SK-N-SH treated with all-trans-retinoic acid at 6 μM for 48 hours (cell line): Measurements from ENCODE around the gene COL17A1.

ENCODE experiments used
- ATAC-seq: fragments of 200-7000 bp; cut with Tn5 transposase; 3 replicates; pipeline ENCODE4 v1.9.1; 2020; ENCODE audit warnings: mild to moderate bottlenecking, moderate library complexity
- ARNTL ChIP-seq: fragments of 450-650 bp; formaldehyde crosslinking; IDR thresholded peaks from 2 replicates; pipeline ENCODE4 v1.5.0; 2020; ENCODE audit warnings: low read depth, mild to moderate bottlenecking, moderate library complexity, borderline replicate concordance
- BACH2 ChIP-seq: fragments of 250-450 bp; sonication (Bioruptor Pico); IDR thresholded peaks from 2 replicates; pipeline ENCODE4 v1.9.0; 2021; ENCODE audit warnings: mild to moderate bottlenecking, borderline replicate concordance
- CSDC2 ChIP-seq: fragments of 250-450 bp; sonication (Bioruptor Pico); IDR thresholded peaks from 2 replicates; pipeline ENCODE4 v1.5.0; 2020; ENCODE audit warnings: mild to moderate bottlenecking, moderate library complexity
- ESRRG ChIP-seq: fragments of 250-450 bp; sonication (Bioruptor Pico); IDR thresholded peaks from 2 replicates; pipeline ENCODE4 v1.6.1; 2021; ENCODE audit warnings: mild to moderate bottlenecking
- GLIS3 ChIP-seq: fragments of 250-450 bp; sonication (Bioruptor Pico); IDR thresholded peaks from 2 replicates; pipeline ENCODE4 v1.5.0; 2020; ENCODE audit warnings: mild to moderate bottlenecking, moderate library complexity
- ISL1 ChIP-seq: fragments of 250-450 bp; sonication (Bioruptor Pico); IDR thresholded peaks from 2 replicates; pipeline ENCODE4 v2.1.2; 2022; ENCODE audit warnings: mild to moderate bottlenecking, moderate library complexity
- OSR1 ChIP-seq: fragments of 250-450 bp; sonication (Bioruptor Pico); IDR thresholded peaks from 2 replicates; pipeline ENCODE4 v1.8.0; 2022; ENCODE audit warnings: moderate library complexity, mild to moderate bottlenecking, inconsistent platforms
- PPARA ChIP-seq: fragments of 250-450 bp; sonication (Bioruptor Pico); IDR thresholded peaks from 2 replicates; pipeline ENCODE4 v1.5.0; 2020; ENCODE audit warnings: mild to moderate bottlenecking, borderline replicate concordance
- RARB ChIP-seq: fragments of 250-450 bp; sonication (Bioruptor Pico); IDR thresholded peaks from 2 replicates; pipeline ENCODE4 v1.8.0; 2021; ENCODE audit warnings: mild to moderate bottlenecking, moderate library complexity
- SNAI2 ChIP-seq: fragments of 250-450 bp; sonication (Bioruptor Pico); IDR thresholded peaks from 2 replicates; pipeline ENCODE4 v1.5.0; 2020; ENCODE audit warnings: mild to moderate bottlenecking, moderate library complexity
- TOX ChIP-seq: fragments of 250-450 bp; sonication (Bioruptor Pico); IDR thresholded peaks from 2 replicates; pipeline ENCODE4 v1.8.0; 2021; ENCODE audit warnings: mild to moderate bottlenecking, moderate library complexity, borderline replicate concordance
- ZC3H10 ChIP-seq: fragments of 250-450 bp; sonication (Bioruptor Pico); IDR thresholded peaks from 2 replicates; pipeline ENCODE4 v1.5.1; 2021; ENCODE audit warnings: mild to moderate bottlenecking, moderate library complexity
- ZFP3 ChIP-seq: fragments of 250-450 bp; sonication (Bioruptor Pico); IDR thresholded peaks from 2 replicates; pipeline ENCODE4 v1.5.0; 2020; ENCODE audit warnings: mild to moderate bottlenecking, moderate library complexity
- ZFP30 ChIP-seq: fragments of 450-650 bp; formaldehyde crosslinking; IDR thresholded peaks from 2 replicates; pipeline ENCODE4 v1.5.0; 2022; ENCODE audit warnings: mild to moderate bottlenecking, moderate library complexity
- ZNF565 ChIP-seq: fragments of 450-650 bp; formaldehyde crosslinking; conservative IDR thresholded peaks from 2 replicates; pipeline ENCODE4 v1.5.0; 2020; ENCODE audit warnings: low read depth, mild to moderate bottlenecking, moderate library complexity
- ZNF70 ChIP-seq: fragments of 450-650 bp; formaldehyde crosslinking; IDR thresholded peaks from 2 replicates; pipeline ENCODE4 v1.5.0; 2020; ENCODE audit warnings: mild to moderate bottlenecking, moderate library complexity
- ZNF8 ChIP-seq: fragments of 450-650 bp; formaldehyde crosslinking; IDR thresholded peaks from 2 replicates; pipeline ENCODE4 v1.5.0; 2020; ENCODE audit warnings: mild to moderate bottlenecking, moderate library complexity
- TF ChIP-seq, protein P1 (sequence below): fragments of 250-450 bp; sonication (Bioruptor Pico); IDR thresholded peaks from 2 replicates; pipeline ENCODE4 v1.5.1; 2021; ENCODE audit warnings: mild to moderate bottlenecking, moderate library complexity
- TF ChIP-seq, protein P2 (sequence below): fragments of 250-450 bp; sonication (Bioruptor Pico); IDR thresholded peaks from 2 replicates; pipeline ENCODE4 v1.5.0; 2020; ENCODE audit warnings: mild to moderate bottlenecking, moderate library complexity
- TF ChIP-seq, protein P3 (sequence below): fragments of 250-450 bp; sonication (Bioruptor Pico); IDR thresholded peaks from 2 replicates; pipeline ENCODE4 v1.8.0; 2020; ENCODE audit warnings: mild to moderate bottlenecking, moderate library complexity, borderline replicate concordance
- TF ChIP-seq, protein P4 (sequence below): fragments of 250-450 bp; sonication (Bioruptor Pico); IDR thresholded peaks from 2 replicates; pipeline ENCODE4 v1.5.1; 2020; ENCODE audit warnings: low read depth, mild to moderate bottlenecking, moderate library complexity

The COL17A1 gene

DNA sequence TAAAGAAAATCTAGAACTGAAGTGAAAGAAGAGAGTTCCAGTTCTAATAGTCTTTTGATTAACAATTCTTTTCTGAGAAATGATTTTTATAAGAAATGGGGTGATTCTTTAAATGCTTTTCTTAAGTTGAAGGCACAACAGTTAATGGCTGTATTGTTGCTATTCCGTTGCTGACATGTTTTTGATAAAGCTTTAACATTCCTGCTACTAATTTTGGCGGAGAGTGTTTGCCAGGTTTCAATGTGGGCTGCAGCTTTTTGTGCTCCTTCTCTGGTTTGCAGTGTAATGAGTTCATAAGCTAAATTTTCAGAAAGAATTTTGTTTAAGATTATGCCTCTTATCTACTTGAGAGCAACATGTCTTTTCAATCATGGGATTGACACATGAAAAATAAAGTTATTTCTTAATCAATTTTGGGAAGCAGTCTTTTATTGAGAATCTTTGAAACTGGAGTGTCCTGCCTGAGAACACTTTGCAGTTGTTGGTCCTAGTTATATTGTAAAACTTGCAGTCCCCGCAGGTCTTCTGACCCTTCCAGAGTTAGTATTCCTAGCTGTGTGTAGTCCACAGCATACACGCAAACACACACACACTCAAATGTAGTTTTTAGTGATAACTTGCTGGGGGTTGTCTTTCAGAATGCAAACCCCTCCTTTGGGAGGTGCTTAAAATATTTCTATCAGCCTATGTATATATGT is 56.7 kb downstream of the COL17A1 start:
- TF ChIP-seq, protein P1, sequence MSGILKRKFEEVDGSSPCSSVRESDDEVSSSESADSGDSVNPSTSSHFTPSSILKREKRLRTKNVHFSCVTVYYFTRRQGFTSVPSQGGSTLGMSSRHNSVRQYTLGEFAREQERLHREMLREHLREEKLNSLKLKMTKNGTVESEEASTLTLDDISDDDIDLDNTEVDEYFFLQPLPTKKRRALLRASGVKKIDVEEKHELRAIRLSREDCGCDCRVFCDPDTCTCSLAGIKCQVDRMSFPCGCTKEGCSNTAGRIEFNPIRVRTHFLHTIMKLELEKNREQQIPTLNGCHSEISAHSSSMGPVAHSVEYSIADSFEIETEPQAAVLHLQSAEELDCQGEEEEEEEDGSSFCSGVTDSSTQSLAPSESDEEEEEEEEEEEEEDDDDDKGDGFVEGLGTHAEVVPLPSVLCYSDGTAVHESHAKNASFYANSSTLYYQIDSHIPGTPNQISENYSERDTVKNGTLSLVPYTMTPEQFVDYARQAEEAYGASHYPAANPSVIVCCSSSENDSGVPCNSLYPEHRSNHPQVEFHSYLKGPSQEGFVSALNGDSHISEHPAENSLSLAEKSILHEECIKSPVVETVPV (CRISPR knock-in tag), result no peak
- TF ChIP-seq ZNF8 (CRISPR knock-in tag) (no peak), GLIS3 (CRISPR knock-in tag) (no peak), ZC3H10 (no peak)
- ATAC-seq, result no peak

DNA sequence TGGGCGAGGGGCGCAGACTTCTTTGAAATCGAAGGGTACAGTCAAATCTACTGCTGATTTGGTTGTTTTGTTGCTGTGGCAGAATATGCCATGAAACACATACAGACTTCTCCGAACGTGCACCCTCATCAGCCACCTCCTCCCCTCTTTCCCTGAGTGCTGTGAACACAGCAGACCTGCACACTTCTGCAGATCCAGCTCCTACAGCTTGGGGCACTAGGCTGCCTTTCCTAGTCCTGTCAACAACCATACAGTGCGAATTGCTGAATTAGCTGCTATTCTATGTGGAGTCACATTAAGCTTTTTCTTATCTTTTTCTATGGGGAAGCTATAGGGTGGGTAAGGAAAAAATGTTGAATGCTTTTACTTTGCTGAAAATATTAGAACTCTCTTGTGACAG is 57.5 kb downstream of the COL17A1 start:
- ATAC-seq, result peak; percentile 87
- no peak for TF ChIP-seq OSR1
- TF ChIP-seq ARNTL (CRISPR knock-in tag), result no peak
- TF ChIP-seq, protein P2, sequence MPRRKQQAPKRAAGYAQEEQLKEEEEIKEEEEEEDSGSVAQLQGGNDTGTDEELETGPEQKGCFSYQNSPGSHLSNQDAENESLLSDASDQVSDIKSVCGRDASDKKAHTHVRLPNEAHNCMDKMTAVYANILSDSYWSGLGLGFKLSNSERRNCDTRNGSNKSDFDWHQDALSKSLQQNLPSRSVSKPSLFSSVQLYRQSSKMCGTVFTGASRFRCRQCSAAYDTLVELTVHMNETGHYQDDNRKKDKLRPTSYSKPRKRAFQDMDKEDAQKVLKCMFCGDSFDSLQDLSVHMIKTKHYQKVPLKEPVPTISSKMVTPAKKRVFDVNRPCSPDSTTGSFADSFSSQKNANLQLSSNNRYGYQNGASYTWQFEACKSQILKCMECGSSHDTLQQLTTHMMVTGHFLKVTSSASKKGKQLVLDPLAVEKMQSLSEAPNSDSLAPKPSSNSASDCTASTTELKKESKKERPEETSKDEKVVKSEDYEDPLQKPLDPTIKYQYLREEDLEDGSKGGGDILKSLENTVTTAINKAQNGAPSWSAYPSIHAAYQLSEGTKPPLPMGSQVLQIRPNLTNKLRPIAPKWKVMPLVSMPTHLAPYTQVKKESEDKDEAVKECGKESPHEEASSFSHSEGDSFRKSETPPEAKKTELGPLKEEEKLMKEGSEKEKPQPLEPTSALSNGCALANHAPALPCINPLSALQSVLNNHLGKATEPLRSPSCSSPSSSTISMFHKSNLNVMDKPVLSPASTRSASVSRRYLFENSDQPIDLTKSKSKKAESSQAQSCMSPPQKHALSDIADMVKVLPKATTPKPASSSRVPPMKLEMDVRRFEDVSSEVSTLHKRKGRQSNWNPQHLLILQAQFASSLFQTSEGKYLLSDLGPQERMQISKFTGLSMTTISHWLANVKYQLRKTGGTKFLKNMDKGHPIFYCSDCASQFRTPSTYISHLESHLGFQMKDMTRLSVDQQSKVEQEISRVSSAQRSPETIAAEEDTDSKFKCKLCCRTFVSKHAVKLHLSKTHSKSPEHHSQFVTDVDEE (CRISPR knock-in tag), result no peak
- TF ChIP-seq, protein P1 (CRISPR knock-in tag), result no peak
- no peak for TF ChIP-seq ZFP3
- no peak for TF ChIP-seq ZNF70 (CRISPR knock-in tag)
- TF ChIP-seq RARB, result no peak
- no peak for TF ChIP-seq BACH2 (CRISPR knock-in tag)
- no peak for TF ChIP-seq ISL1 (CRISPR knock-in tag)
- TF ChIP-seq, protein P3, sequence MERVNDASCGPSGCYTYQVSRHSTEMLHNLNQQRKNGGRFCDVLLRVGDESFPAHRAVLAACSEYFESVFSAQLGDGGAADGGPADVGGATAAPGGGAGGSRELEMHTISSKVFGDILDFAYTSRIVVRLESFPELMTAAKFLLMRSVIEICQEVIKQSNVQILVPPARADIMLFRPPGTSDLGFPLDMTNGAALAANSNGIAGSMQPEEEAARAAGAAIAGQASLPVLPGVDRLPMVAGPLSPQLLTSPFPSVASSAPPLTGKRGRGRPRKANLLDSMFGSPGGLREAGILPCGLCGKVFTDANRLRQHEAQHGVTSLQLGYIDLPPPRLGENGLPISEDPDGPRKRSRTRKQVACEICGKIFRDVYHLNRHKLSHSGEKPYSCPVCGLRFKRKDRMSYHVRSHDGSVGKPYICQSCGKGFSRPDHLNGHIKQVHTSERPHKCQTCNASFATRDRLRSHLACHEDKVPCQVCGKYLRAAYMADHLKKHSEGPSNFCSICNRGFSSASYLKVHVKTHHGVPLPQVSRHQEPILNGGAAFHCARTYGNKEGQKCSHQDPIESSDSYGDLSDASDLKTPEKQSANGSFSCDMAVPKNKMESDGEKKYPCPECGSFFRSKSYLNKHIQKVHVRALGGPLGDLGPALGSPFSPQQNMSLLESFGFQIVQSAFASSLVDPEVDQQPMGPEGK (CRISPR knock-in tag), result no peak
- no peak for TF ChIP-seq ZFP30 (CRISPR knock-in tag)
- no peak for TF ChIP-seq ESRRG
- TF ChIP-seq SNAI2, result no peak
- no peak for TF ChIP-seq PPARA (CRISPR knock-in tag)
- TF ChIP-seq ZC3H10, result no peak
- TF ChIP-seq, protein P4, sequence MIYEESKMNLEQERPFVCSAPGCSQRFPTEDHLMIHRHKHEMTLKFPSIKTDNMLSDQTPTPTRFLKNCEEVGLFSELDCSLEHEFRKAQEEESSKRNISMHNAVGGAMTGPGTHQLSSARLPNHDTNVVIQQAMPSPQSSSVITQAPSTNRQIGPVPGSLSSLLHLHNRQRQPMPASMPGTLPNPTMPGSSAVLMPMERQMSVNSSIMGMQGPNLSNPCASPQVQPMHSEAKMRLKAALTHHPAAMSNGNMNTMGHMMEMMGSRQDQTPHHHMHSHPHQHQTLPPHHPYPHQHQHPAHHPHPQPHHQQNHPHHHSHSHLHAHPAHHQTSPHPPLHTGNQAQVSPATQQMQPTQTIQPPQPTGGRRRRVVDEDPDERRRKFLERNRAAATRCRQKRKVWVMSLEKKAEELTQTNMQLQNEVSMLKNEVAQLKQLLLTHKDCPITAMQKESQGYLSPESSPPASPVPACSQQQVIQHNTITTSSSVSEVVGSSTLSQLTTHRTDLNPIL, result no peak
- TF ChIP-seq CSDC2 (CRISPR knock-in tag), result no peak
- TF ChIP-seq TOX (CRISPR knock-in tag), result no peak
- no peak for TF ChIP-seq ZNF565 (CRISPR knock-in tag)
- no peak for TF ChIP-seq GLIS3 (CRISPR knock-in tag)

DNA sequence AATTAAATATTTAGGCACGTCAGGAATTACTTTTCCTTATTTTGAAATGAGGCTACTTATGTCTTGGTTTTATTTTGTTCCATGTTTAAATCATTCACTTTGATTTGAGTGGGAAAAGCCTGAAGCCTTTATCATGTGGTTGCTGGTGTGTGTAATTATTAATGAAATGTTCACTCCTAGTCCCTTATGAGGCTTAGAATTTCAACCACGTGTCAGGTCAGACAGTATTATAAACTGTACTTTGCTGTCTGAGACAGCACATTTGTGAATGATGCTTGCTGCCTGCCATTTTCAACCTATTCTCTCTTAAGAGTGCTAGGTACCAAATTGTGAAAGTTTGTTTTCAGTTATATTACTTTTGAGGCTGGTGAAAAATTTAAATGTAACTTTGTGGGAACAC is 58.9 kb downstream of the COL17A1 start:
- no peak for TF ChIP-seq BACH2 (CRISPR knock-in tag)

DNA sequence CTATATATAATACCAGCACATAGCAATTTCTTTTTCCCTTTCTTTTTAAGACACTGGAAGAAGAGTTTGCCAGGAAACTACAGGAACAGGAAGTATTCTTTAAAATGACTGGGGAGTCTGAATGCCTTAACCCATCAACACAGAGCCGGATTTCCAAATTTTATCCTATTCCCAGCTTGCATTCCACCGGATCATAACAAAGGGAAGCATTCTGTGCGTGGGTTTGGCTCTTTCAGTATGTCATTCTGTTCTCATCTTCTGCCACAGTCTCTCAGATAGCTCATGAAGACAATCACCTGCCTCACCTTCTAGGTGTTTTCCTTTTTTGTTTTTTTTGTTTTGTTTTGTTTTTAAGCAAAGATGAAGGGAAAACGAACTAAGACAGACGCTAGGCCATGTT is 60.2 kb downstream of the COL17A1 start:
- ATAC-seq, result no peak
- no peak for TF ChIP-seq OSR1
- TF ChIP-seq, protein P3 (CRISPR knock-in tag), result no peak
- no peak for TF ChIP-seq ZNF70 (CRISPR knock-in tag)
- no peak for TF ChIP-seq ISL1 (CRISPR knock-in tag)
- TF ChIP-seq, protein P4, result no peak
- TF ChIP-seq, protein P1 (CRISPR knock-in tag), result no peak
- TF ChIP-seq BACH2 (CRISPR knock-in tag), result no peak
- no peak for TF ChIP-seq ZFP3
- no peak for TF ChIP-seq ZNF565 (CRISPR knock-in tag)
- TF ChIP-seq ARNTL (CRISPR knock-in tag), result no peak

More for the DNA sequence above, 58.9 kb downstream of the COL17A1 start:
- no peak for ATAC-seq
